Measurements from ENCODE around the gene USP12. TPM values are rescaled to one million over a fixed set of nuclear protein-coding genes. Genes with fewer than 3 reads are reported as not detected.

The USP12 gene
- total RNA-seq, 1 experiment from 2014 or later: 20.6 TPM

DNA sequence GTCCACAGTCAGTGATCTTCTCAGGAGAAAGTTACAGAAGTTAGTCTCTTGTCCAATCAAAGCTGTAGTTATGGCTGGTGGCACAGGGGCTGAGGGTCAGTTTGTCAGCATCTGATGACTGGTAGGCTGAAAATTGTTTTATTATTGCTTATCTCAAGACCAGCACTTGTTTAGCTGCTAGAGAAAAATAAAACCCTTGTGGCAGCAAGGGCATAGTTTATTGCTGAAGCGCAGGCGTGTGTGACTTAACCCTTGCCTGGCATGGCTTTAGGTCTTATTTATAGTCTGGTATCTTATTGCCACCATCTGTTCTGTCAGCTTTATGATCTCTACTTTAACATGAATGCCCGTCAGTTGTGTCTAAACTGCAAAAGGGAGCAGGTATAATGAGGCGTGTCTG lies 154.7 kb downstream of the USP12 start:
- DNase-seq (ENCODE audit: unreplicated experiment): no peak
- H3K4me1 Mint-ChIP-seq (ENCODE audit: insufficient read depth, unreplicated experiment): peaks cover 8% of the 10 kb centered on the region
- H3K27ac Mint-ChIP-seq (ENCODE audit: low read depth, unreplicated experiment): no peak overlapping the region
- no peaks in the 10 kb centered on the region for H3K36me3 Mint-ChIP-seq (ENCODE audit: insufficient read depth, unreplicated experiment)
- no peaks in the 10 kb centered on the region for H3K9me3 Mint-ChIP-seq (ENCODE audit: unreplicated experiment)
- BruUV-seq (replicated peaks): no TSS peak
- TF ChIP-seq, protein P1, sequence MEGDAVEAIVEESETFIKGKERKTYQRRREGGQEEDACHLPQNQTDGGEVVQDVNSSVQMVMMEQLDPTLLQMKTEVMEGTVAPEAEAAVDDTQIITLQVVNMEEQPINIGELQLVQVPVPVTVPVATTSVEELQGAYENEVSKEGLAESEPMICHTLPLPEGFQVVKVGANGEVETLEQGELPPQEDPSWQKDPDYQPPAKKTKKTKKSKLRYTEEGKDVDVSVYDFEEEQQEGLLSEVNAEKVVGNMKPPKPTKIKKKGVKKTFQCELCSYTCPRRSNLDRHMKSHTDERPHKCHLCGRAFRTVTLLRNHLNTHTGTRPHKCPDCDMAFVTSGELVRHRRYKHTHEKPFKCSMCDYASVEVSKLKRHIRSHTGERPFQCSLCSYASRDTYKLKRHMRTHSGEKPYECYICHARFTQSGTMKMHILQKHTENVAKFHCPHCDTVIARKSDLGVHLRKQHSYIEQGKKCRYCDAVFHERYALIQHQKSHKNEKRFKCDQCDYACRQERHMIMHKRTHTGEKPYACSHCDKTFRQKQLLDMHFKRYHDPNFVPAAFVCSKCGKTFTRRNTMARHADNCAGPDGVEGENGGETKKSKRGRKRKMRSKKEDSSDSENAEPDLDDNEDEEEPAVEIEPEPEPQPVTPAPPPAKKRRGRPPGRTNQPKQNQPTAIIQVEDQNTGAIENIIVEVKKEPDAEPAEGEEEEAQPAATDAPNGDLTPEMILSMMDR (IDR thresholded peaks at IDR 0.05; ENCODE audit: unreplicated experiment): no peak
- ChIA-PET CTCF (interaction anchor here (1.0 to 1.2 kb wide), 2 partner anchors 32 to 345 kb away, joined by 3 to 4 read pairs; no protein-coding TSS in a partner anchor), POLR2A (interaction anchor here (0.6 kb wide), 1 partner anchor 10 kb away, joined by 3 read pairs; no protein-coding TSS in a partner anchor)
- no peaks in the 10 kb centered on the region for H3K27me3 Mint-ChIP-seq (ENCODE audit: insufficient read depth, unreplicated experiment)
- intact Hi-C loops (cut with micrococcal nuclease): no loop called here
- H3K4me3 Mint-ChIP-seq (ENCODE audit: unreplicated experiment): no peak overlapping the region

Other genes starting within 250 kb of the USP12 start
- gene RPL21, start 79.7 kb upstream of the USP12 start, total RNA-seq (2022): 1,293 and 1,479 TPM in 2 replicates
- gene RASL11A, start 99.0 kb upstream of the USP12 start, total RNA-seq (2022): 0.71 and 0.98 TPM in 2 replicates